A549 (cell line): ENCODE results near the gene SP100. TPM values are rescaled to one million over a fixed set of nuclear protein-coding genes. Genes with fewer than 3 reads are reported as not detected.

ENCODE experiments used
- ATAC-seq, 2 experiments: fragments of 200-7000 bp in 1 of 2; fragments of >200 bp in 1 of 2; cut with Nextera tagmentation in 1 of 2; cut with Tn5 transposase in 1 of 2; 3 replicates each; pipeline versions ENCODE4 v1.8.0 to v1.9.1; 2018 to 2020; ENCODE audit warnings: mild to moderate bottlenecking in 1 of 2, moderate library complexity in 1 of 2
- CTCF ChIA-PET: fragments of 300-600 bp; sonication (Branson Sonifier 250); formaldehyde crosslinking; extraction: SDS; loops from one replicate; lab custom pipeline; 2021; ENCODE audit warnings: antibody characterized with exemption, inconsistent platforms; lab: Yijun Ruan, JAX
- POLR2A ChIA-PET: fragments of 350-600 bp; formaldehyde crosslinking; extraction: SDS; loops from one replicate; lab custom pipeline; 2021; ENCODE audit warnings: antibody characterized with exemption, inconsistent platforms; lab: Yijun Ruan, JAX
- DNase-seq, 2 experiments: peaks; one replicate each; pipeline versions ENCODE4 v3.0.0 to v3.0.0-alpha.2; 2011 to 2016; ENCODE audit warnings: low read depth in 1 of 2, low spot score in 1 of 2
- FAIRE-seq: peaks from 2 replicates; lab custom pipeline; 2011; peaks lifted over from hg19 to GRCh38; lab: Jason Lieb, UNC
- H3K27ac ChIP-seq, 2 experiments: fragments of >200 bp; sonication (Bioruptor Twin); formaldehyde crosslinking; 3 replicates each; pipeline ENCODE4 v1.5.1; 2016 to 2017
- H3K4me1 ChIP-seq: fragments of >200 bp; sonication (Bioruptor Twin); formaldehyde crosslinking; 3 replicates; pipeline ENCODE4 v1.6.1; 2016
- H3K4me2 ChIP-seq: fragments of >200 bp; sonication (Bioruptor Twin); formaldehyde crosslinking; 3 replicates; pipeline ENCODE4 v1.6.1; 2016
- H3K4me3 ChIP-seq: fragments of >200 bp; sonication (Bioruptor Twin); formaldehyde crosslinking; 3 replicates; pipeline ENCODE4 v1.5.1; 2016
- H3K9me3 ChIP-seq: fragments of >200 bp; sonication (Bioruptor Twin); formaldehyde crosslinking; 3 replicates; pipeline ENCODE4 v1.6.1; 2016
- CBX8 ChIP-seq: fragments of 200-600 bp; sonication (generic); IDR thresholded peaks from 2 replicates; pipeline ENCODE4 v1.6.1; 2016
- CHD2 ChIP-seq: fragments of 150-350 bp; IDR thresholded peaks from 2 replicates; pipeline ENCODE4 v1.6.1; 2014; ENCODE audit warnings: low read length; ENCODE audit not compliant: partially characterized antibody
- CHD4 ChIP-seq: fragments of 200-600 bp; sonication (generic); IDR thresholded peaks from 2 replicates; pipeline ENCODE4 v1.6.1; 2016; ENCODE audit warnings: antibody characterized with exemption, mild to moderate bottlenecking, borderline replicate concordance
- EHF ChIP-seq: fragments of 250-450 bp; sonication (Bioruptor Pico); IDR thresholded peaks from 2 replicates; pipeline ENCODE4 v1.5.0; 2020; ENCODE audit warnings: mild to moderate bottlenecking
- EHMT2 ChIP-seq: fragments of 200-600 bp; sonication (generic); IDR thresholded peaks from 2 replicates; pipeline ENCODE4 v1.6.1; 2016; ENCODE audit warnings: antibody characterized with exemption, low read depth, mild to moderate bottlenecking, moderate library complexity
- ESRRA ChIP-seq: fragments of 150-350 bp; IDR thresholded peaks from 2 replicates; pipeline ENCODE4 v1.6.1; 2014; ENCODE audit warnings: mild to moderate bottlenecking, low read length, borderline replicate concordance
- FOSL2 ChIP-seq, 2 experiments: fragments of 450-650 bp in 1 of 2; fragments of >200 bp in 1 of 2; sonication (Bioruptor Twin) in 1 of 2; formaldehyde crosslinking; IDR thresholded peaks; 2 replicates each; pipeline versions ENCODE4 v1.5.0 to v1.6.1; 2016 to 2020; ENCODE audit warnings: mild to moderate bottlenecking in 1 of 2, moderate library complexity in 1 of 2
- HDAC2 ChIP-seq: fragments of 200-600 bp; sonication (generic); IDR thresholded peaks from 2 replicates; pipeline ENCODE4 v1.6.1; 2016
- HEYL ChIP-seq: fragments of 250-450 bp; sonication (Bioruptor Pico); IDR thresholded peaks from 2 replicates; pipeline ENCODE4 v1.8.0; 2021; ENCODE audit warnings: mild to moderate bottlenecking, moderate library complexity
- HOXA7 ChIP-seq: fragments of 250-450 bp; sonication (Bioruptor Pico); IDR thresholded peaks from 2 replicates; pipeline ENCODE4 v1.5.0; 2020; ENCODE audit warnings: mild to moderate bottlenecking, moderate library complexity
- HOXB5 ChIP-seq: fragments of 250-450 bp; sonication (Bioruptor Pico); IDR thresholded peaks from 2 replicates; pipeline ENCODE4 v1.5.0; 2020; ENCODE audit warnings: mild to moderate bottlenecking, moderate library complexity
- MAFK ChIP-seq: fragments of 450-650 bp; IDR thresholded peaks from 2 replicates; pipeline ENCODE4 v1.6.1; 2014; ENCODE audit not compliant: partially characterized antibody
- MAZ ChIP-seq: fragments of 150-350 bp; IDR thresholded peaks from 2 replicates; pipeline ENCODE4 v1.6.1; 2014; ENCODE audit warnings: antibody characterized with exemption, low read depth, low read length, borderline replicate concordance
- NR3C1 ChIP-seq: fragments of >200 bp; sonication (Bioruptor Twin); formaldehyde crosslinking; IDR thresholded peaks from 3 replicates; pipeline ENCODE4 v1.6.1; 2017
- RARB ChIP-seq: fragments of 250-450 bp; sonication (Bioruptor Pico); IDR thresholded peaks from 2 replicates; pipeline ENCODE4 v1.8.0; 2021; ENCODE audit warnings: mild to moderate bottlenecking, moderate library complexity
- RFX5 ChIP-seq: fragments of 450-650 bp; IDR thresholded peaks from 2 replicates; pipeline ENCODE4 v1.7.1; 2014; ENCODE audit warnings: antibody characterized with exemption, mild to moderate bottlenecking, moderate library complexity
- SMC3 ChIP-seq: fragments of >200 bp; sonication (Bioruptor Twin); formaldehyde crosslinking; IDR thresholded peaks from 3 replicates; pipeline ENCODE4 v1.6.1; 2018; ENCODE audit warnings: inconsistent platforms
- TFCP2L1 ChIP-seq: fragments of 250-450 bp; sonication (Bioruptor Pico); IDR thresholded peaks from 2 replicates; pipeline ENCODE4 v1.5.0; 2021; ENCODE audit warnings: mild to moderate bottlenecking
- ZC3H11A ChIP-seq: fragments of 450-650 bp; IDR thresholded peaks from 2 replicates; pipeline ENCODE4 v1.6.1; 2014; ENCODE audit warnings: antibody characterized with exemption, mild to moderate bottlenecking
- ZNF302 ChIP-seq: fragments of 250-450 bp; sonication (Bioruptor Pico); IDR thresholded peaks from 2 replicates; pipeline ENCODE4 v1.9.0; 2021; ENCODE audit warnings: inconsistent platforms, mild to moderate bottlenecking, moderate library complexity
- WGBS: methylation state at CpG from one replicate; pipeline ENCODE4 v1.1.6; 2017; ENCODE audit errors: missing lambda C conversion rate; 5-methylcytosine and 5-hydroxymethylcytosine counted together
- polyA plus RNA-seq, 4 experiments: library from polyadenylated mRNA; depleted of rRNA in 3 of 4; stranded (reverse); fragments of >200 nt; fragmentation: RNase III in 1 of 4; extraction: RNeasy Plus Mini Kit Qiagen cat#74134 plus additional on column Dnase treatment in 1 of 4; gene quantifications; 2 replicates in 3 of 4; 3 replicates in 1 of 4; pipeline ENCODE4 v1.2.3, GENCODE V29; 2011 to 2017
- TF ChIP-seq, protein P1 (sequence below): IDR thresholded peaks from 2 replicates; pipeline ENCODE4 v1.6.1; 2012
- TF ChIP-seq, protein P2 (sequence below): fragments of >200 bp; sonication (Bioruptor Twin); formaldehyde crosslinking; IDR thresholded peaks from 3 replicates; pipeline ENCODE4 v1.6.1; 2016
- TF ChIP-seq, protein P3 (sequence below): fragments of >200 bp; sonication (Bioruptor Twin); formaldehyde crosslinking; IDR thresholded peaks from 3 replicates; pipeline ENCODE4 v1.5.1; 2016
- TF ChIP-seq, protein P4 (sequence below): fragments of 250-450 bp; sonication (Bioruptor Pico); IDR thresholded peaks from 2 replicates; pipeline ENCODE4 v1.5.0; 2021; ENCODE audit warnings: mild to moderate bottlenecking, moderate library complexity, borderline replicate concordance
- TF ChIP-seq, protein P5 (sequence below): fragments of 250-450 bp; sonication (Bioruptor Pico); IDR thresholded peaks from 2 replicates; pipeline ENCODE4 v1.5.0; 2020; ENCODE audit warnings: low read depth, mild to moderate bottlenecking, moderate library complexity
- TF ChIP-seq, protein P6 (sequence below): fragments of 200-600 bp; sonication (generic); IDR thresholded peaks from 2 replicates; pipeline ENCODE4 v1.6.1; 2016; ENCODE audit warnings: antibody characterized with exemption, mild to moderate bottlenecking, moderate library complexity
- TF ChIP-seq, protein P7 (sequence below): IDR thresholded peaks from 2 replicates; pipeline ENCODE4 v1.6.1; 2012

Gene SP100
- polyA plus RNA-seq, 2 of the 4 experiments (the other 2 are of a cell fraction): 23.7 to 39.8 TPM

DNA sequence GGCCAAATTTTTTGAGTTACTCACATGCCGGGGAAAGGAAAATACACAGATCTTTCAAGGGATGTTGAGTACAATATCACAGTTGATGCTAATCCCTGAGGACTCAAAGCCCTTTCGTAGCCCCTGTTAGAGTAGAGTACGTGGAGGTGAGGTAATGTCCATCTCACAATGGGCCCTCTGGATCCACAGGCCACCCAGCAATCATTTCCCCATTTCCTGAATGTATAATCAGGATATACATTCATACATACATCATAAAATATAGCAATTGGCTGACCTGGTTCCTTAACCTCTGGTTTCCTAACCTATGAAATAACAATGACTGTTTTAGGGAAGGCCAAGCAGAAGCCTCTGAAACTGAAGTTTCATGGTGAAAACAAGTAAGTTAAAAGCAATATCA is 10.2 kb upstream of the SP100 start:
- POLR2A ChIA-PET: no interaction called here
- Histone ChIP-seq H3K4me2 (no peak overlapping the region), H3K9me3 (no peaks in the 10 kb centered on the region), H3K4me3 (no peak overlapping the region), H3K27ac (no peak overlapping the region), H3K4me1 (no peaks in the 10 kb centered on the region)
- TF ChIP-seq ZNF302 (CRISPR knock-in tag) (no peak), NR3C1 (no peak), ZC3H11A (no peak), HOXA7 (CRISPR knock-in tag) (no peak), MAZ (no peak), ESRRA (no peak), CHD2 (no peak), EHF (CRISPR knock-in tag) (no peak), HOXB5 (CRISPR knock-in tag) (no peak), HEYL (CRISPR knock-in tag) (no peak), CHD4 (no peak)
- TF ChIP-seq, protein P1, sequence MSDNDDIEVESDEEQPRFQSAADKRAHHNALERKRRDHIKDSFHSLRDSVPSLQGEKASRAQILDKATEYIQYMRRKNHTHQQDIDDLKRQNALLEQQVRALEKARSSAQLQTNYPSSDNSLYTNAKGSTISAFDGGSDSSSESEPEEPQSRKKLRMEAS: no peak
- no peak for FAIRE-seq
- 70% methylated on average over 3 of the region's 3 CpGs for WGBS
- CTCF ChIA-PET: no interaction called here
- ATAC-seq: no peak
- DNase-seq: no peak

DNA sequence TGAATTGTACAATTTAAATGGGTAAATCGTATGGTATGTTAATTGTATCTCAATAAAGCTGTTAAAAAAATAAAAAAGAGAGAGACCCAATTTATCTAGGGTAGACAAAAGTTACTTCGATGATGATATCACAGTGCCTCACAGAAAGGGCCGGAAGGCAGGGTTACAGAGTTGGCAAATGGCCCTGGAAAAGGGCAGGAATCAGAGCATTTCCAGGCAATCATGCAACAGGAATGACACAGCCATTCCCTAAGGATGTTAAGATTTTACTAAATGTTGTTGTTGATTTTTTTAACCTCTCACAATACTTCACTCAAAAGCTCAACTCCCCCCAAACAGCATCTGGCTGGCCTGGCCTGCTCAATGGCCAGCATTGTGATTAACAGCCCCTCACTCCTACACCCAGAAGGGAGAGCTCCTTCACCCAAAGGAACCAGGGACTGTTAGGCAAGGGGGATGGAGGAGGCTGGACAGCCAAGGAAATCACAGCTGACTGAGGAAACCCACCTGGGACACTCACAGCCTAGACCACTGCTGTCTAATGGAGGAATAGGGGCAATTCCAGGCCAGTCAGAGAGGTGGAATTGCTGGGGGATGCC is 7.7 kb upstream of the SP100 start:
- no peaks in the 10 kb centered on the region for H3K9me3 ChIP-seq
- WGBS: 44% methylated on average over 3 of the region's 3 CpGs
- CTCF ChIA-PET: no interaction called here
- H3K4me2 ChIP-seq: no peak overlapping the region
- peaks cover 3% of the 10 kb centered on the region; the same call in 1 of the 3 replicates for H3K4me1 ChIP-seq
- POLR2A ChIA-PET: no interaction called here
- TF ChIP-seq TFCP2L1 (CRISPR knock-in tag) (no peak), RFX5 (no peak), FOSL2 (IDR thresholded peaks at IDR 0.05) (no peak), FOSL2 (CRISPR knock-in tag; IDR thresholded peaks at IDR 0.05) (no peak), MAFK (no peak), SMC3 (no peak), HEYL (CRISPR knock-in tag) (no peak), EHMT2 (no peak), CBX8 (no peak), RARB (CRISPR knock-in tag) (no peak), HDAC2 (no peak)
- TF ChIP-seq, protein P2, sequence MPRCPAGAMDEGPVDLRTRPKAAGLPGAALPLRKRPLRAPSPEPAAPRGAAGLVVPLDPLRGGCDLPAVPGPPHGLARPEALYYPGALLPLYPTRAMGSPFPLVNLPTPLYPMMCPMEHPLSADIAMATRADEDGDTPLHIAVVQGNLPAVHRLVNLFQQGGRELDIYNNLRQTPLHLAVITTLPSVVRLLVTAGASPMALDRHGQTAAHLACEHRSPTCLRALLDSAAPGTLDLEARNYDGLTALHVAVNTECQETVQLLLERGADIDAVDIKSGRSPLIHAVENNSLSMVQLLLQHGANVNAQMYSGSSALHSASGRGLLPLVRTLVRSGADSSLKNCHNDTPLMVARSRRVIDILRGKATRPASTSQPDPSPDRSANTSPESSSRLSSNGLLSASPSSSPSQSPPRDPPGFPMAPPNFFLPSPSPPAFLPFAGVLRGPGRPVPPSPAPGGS: no peak
- TF ChIP-seq, protein P3, sequence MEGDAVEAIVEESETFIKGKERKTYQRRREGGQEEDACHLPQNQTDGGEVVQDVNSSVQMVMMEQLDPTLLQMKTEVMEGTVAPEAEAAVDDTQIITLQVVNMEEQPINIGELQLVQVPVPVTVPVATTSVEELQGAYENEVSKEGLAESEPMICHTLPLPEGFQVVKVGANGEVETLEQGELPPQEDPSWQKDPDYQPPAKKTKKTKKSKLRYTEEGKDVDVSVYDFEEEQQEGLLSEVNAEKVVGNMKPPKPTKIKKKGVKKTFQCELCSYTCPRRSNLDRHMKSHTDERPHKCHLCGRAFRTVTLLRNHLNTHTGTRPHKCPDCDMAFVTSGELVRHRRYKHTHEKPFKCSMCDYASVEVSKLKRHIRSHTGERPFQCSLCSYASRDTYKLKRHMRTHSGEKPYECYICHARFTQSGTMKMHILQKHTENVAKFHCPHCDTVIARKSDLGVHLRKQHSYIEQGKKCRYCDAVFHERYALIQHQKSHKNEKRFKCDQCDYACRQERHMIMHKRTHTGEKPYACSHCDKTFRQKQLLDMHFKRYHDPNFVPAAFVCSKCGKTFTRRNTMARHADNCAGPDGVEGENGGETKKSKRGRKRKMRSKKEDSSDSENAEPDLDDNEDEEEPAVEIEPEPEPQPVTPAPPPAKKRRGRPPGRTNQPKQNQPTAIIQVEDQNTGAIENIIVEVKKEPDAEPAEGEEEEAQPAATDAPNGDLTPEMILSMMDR: no peak
- TF ChIP-seq, protein P4, sequence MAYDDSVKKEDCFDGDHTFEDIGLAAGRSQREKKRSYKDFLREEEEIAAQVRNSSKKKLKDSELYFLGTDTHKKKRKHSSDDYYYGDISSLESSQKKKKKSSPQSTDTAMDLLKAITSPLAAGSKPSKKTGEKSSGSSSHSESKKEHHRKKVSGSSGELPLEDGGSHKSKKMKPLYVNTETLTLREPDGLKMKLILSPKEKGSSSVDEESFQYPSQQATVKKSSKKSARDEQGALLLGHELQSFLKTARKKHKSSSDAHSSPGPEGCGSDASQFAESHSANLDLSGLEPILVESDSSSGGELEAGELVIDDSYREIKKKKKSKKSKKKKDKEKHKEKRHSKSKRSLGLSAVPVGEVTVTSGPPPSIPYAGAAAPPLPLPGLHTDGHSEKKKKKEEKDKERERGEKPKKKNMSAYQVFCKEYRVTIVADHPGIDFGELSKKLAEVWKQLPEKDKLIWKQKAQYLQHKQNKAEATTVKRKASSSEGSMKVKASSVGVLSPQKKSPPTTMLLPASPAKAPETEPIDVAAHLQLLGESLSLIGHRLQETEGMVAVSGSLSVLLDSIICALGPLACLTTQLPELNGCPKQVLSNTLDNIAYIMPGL: no peak
- TF ChIP-seq, protein P5, sequence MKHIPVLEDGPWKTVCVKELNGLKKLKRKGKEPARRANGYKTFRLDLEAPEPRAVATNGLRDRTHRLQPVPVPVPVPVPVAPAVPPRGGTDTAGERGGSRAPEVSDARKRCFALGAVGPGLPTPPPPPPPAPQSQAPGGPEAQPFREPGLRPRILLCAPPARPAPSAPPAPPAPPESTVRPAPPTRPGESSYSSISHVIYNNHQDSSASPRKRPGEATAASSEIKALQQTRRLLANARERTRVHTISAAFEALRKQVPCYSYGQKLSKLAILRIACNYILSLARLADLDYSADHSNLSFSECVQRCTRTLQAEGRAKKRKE (CRISPR knock-in tag): no peak
- TF ChIP-seq, protein P1: no peak
- TF ChIP-seq, protein P6, sequence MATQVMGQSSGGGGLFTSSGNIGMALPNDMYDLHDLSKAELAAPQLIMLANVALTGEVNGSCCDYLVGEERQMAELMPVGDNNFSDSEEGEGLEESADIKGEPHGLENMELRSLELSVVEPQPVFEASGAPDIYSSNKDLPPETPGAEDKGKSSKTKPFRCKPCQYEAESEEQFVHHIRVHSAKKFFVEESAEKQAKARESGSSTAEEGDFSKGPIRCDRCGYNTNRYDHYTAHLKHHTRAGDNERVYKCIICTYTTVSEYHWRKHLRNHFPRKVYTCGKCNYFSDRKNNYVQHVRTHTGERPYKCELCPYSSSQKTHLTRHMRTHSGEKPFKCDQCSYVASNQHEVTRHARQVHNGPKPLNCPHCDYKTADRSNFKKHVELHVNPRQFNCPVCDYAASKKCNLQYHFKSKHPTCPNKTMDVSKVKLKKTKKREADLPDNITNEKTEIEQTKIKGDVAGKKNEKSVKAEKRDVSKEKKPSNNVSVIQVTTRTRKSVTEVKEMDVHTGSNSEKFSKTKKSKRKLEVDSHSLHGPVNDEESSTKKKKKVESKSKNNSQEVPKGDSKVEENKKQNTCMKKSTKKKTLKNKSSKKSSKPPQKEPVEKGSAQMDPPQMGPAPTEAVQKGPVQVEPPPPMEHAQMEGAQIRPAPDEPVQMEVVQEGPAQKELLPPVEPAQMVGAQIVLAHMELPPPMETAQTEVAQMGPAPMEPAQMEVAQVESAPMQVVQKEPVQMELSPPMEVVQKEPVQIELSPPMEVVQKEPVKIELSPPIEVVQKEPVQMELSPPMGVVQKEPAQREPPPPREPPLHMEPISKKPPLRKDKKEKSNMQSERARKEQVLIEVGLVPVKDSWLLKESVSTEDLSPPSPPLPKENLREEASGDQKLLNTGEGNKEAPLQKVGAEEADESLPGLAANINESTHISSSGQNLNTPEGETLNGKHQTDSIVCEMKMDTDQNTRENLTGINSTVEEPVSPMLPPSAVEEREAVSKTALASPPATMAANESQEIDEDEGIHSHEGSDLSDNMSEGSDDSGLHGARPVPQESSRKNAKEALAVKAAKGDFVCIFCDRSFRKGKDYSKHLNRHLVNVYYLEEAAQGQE: no peak
- TF ChIP-seq, protein P7, sequence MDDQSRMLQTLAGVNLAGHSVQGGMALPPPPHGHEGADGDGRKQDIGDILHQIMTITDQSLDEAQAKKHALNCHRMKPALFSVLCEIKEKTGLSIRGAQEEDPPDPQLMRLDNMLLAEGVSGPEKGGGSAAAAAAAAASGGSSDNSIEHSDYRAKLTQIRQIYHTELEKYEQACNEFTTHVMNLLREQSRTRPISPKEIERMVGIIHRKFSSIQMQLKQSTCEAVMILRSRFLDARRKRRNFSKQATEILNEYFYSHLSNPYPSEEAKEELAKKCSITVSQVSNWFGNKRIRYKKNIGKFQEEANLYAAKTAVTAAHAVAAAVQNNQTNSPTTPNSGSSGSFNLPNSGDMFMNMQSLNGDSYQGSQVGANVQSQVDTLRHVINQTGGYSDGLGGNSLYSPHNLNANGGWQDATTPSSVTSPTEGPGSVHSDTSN: no peak
- FAIRE-seq (no peak), ATAC-seq (no peak), DNase-seq (no peak)
- H3K27ac ChIP-seq: no peak overlapping the region
- no peak overlapping the region for H3K4me3 ChIP-seq
